Measurements from ENCODE around the gene METTL24. TPM values are rescaled to one million over a fixed set of nuclear protein-coding genes. Genes with fewer than 3 reads are reported as not detected.
A peak's percentile ranks its signal among the peaks of the same experiment; 100 is the strongest.

Gene METTL24
- total and polyA plus RNA-seq, 4 donors: 3.9 to 14.3 (median 8.5) TPM

- Histone ChIP-seq H3K4me1 (ENCODE audit: control insufficient read depth in 1 of 2, insufficient read depth in 2 of 2, low read length in 2 of 2) (peaks cover 0 to 4% of the 10 kb centered on the region in 2 donors), H3K4me3 (ENCODE audit: low read length in 2 of 2) (no peak overlapping the region), H3K27me3 (ENCODE audit: control insufficient read depth in 1 of 2, insufficient read depth in 2 of 2, low read length in 1 of 2) (no peaks in the 10 kb centered on the region), H3K9me3 (ENCODE audit: control insufficient read depth, low read length) (no peaks in the 10 kb centered on the region), H3K27ac (ENCODE audit: low read depth in 1 of 2, low read length in 2 of 2) (no peak overlapping the region), H3K36me3 (ENCODE audit: control insufficient read depth in 1 of 2, insufficient read depth in 2 of 2, low read length in 1 of 2) (peaks cover 0 to 1% of the 10 kb centered on the region in 2 donors)
- ATAC-seq (ENCODE audit: low FRiP score) (no peak), DNase-seq (no peak)
- WGBS, 2 donors: 91 to 94% methylated on average over 11 of the region's 11 CpGs
- intact Hi-C loops (cut with DNase I): no loop called here
Measured at GRCh38 chr6:110348961-110349690, 9.0 kb downstream of the METTL24 start.

- peaks cover 1% of the 10 kb centered on the region in 2 donors for H3K4me1 ChIP-seq (ENCODE audit: control insufficient read depth in 1 of 2, insufficient read depth in 2 of 2, low read length in 2 of 2)
- ATAC-seq (ENCODE audit: low FRiP score): no peak
- intact Hi-C loops (cut with DNase I): no loop called here
Measured at GRCh38 chr6:110345025-110345424, 13.1 kb downstream of the METTL24 start.

GRCh38 chr6:110342759-110343158 lies 15.4 kb downstream of the METTL24 start:
- ATAC-seq (ENCODE audit: low FRiP score): no peak
- H3K27ac ChIP-seq (ENCODE audit: low read depth in 1 of 2, low read length in 2 of 2): no peak overlapping the region
- intact Hi-C loops (cut with DNase I): no loop called here

More at GRCh38 chr6:110345025-110345424, 13.1 kb downstream of the METTL24 start:
- Histone ChIP-seq H3K27ac (ENCODE audit: low read depth in 1 of 2, low read length in 2 of 2) (no peak overlapping the region), H3K36me3 (ENCODE audit: control insufficient read depth in 1 of 2, insufficient read depth in 2 of 2, low read length in 1 of 2) (peaks cover 0 to 1% of the 10 kb centered on the region in 2 donors), H3K27me3 (ENCODE audit: control insufficient read depth in 1 of 2, insufficient read depth in 2 of 2, low read length in 1 of 2) (no peaks in the 10 kb centered on the region), H3K9me3 (ENCODE audit: control insufficient read depth, low read length) (no peaks in the 10 kb centered on the region), H3K4me3 (ENCODE audit: low read length in 2 of 2) (no peak overlapping the region)
- no peak for DNase-seq
- 95 to 96% methylated on average over 4 of the region's 4 CpGs for WGBS, 2 donors

GRCh38 chr6:110341663-110342596 lies 16.2 kb downstream of the METTL24 start:
- no peak for DNase-seq
- Histone ChIP-seq H3K4me3 (ENCODE audit: low read length in 2 of 2) (no peak overlapping the region), H3K27me3 (ENCODE audit: control insufficient read depth in 1 of 2, insufficient read depth in 2 of 2, low read length in 1 of 2) (no peaks in the 10 kb centered on the region), H3K27ac (ENCODE audit: low read depth in 1 of 2, low read length in 2 of 2) (peak overlapping the region in 1 of 2 donors; percentile 33), H3K9me3 (ENCODE audit: control insufficient read depth, low read length) (no peaks in the 10 kb centered on the region), H3K4me1 (ENCODE audit: control insufficient read depth in 1 of 2, insufficient read depth in 2 of 2, low read length in 2 of 2) (peaks cover 1 to 2% of the 10 kb centered on the region in 2 donors), H3K36me3 (ENCODE audit: control insufficient read depth in 1 of 2, insufficient read depth in 2 of 2, low read length in 1 of 2) (no peaks in the 10 kb centered on the region)
- WGBS, 2 donors: 79 to 87% methylated on average over 10 of the region's 10 CpGs
- ATAC-seq (ENCODE audit: low FRiP score): no peak
- intact Hi-C loops (cut with DNase I): no loop called here

More at GRCh38 chr6:110342759-110343158, 15.4 kb downstream of the METTL24 start:
- H3K9me3 ChIP-seq (ENCODE audit: control insufficient read depth, low read length): no peaks in the 10 kb centered on the region
- H3K36me3 ChIP-seq (ENCODE audit: control insufficient read depth in 1 of 2, insufficient read depth in 2 of 2, low read length in 1 of 2): no peaks in the 10 kb centered on the region
- DNase-seq: no peak
- H3K4me1 ChIP-seq (ENCODE audit: control insufficient read depth in 1 of 2, insufficient read depth in 2 of 2, low read length in 2 of 2): peaks cover 1 to 2% of the 10 kb centered on the region in 2 donors
- no peak overlapping the region for H3K4me3 ChIP-seq (ENCODE audit: low read length in 2 of 2)
- WGBS, 2 donors: 90 to 93% methylated on average over 3 of the region's 3 CpGs
- H3K27me3 ChIP-seq (ENCODE audit: control insufficient read depth in 1 of 2, insufficient read depth in 2 of 2, low read length in 1 of 2): no peaks in the 10 kb centered on the region

- no peak overlapping the region for H3K4me3 ChIP-seq (ENCODE audit: low read length in 2 of 2)
- DNase-seq (no peak), ATAC-seq (ENCODE audit: low FRiP score) (no peak)
- no peaks in the 10 kb centered on the region for H3K27me3 ChIP-seq (ENCODE audit: control insufficient read depth in 1 of 2, insufficient read depth in 2 of 2, low read length in 1 of 2)
- no peak overlapping the region for H3K27ac ChIP-seq (ENCODE audit: low read depth in 1 of 2, low read length in 2 of 2)
- intact Hi-C loops (cut with DNase I): no loop called here
- H3K9me3 ChIP-seq (ENCODE audit: control insufficient read depth, low read length): no peaks in the 10 kb centered on the region
- H3K4me1 ChIP-seq (ENCODE audit: control insufficient read depth in 1 of 2, insufficient read depth in 2 of 2, low read length in 2 of 2): peaks cover 1 to 2% of the 10 kb centered on the region in 2 donors
- H3K36me3 ChIP-seq (ENCODE audit: control insufficient read depth in 1 of 2, insufficient read depth in 2 of 2, low read length in 1 of 2): no peaks in the 10 kb centered on the region
Measured at GRCh38 chr6:110341067-110341466, 17.1 kb downstream of the METTL24 start.

- H3K4me1 ChIP-seq (ENCODE audit: control insufficient read depth in 1 of 2, insufficient read depth in 2 of 2, low read length in 2 of 2): peaks cover 1 to 2% of the 10 kb centered on the region in 2 donors
- H3K36me3 ChIP-seq (ENCODE audit: control insufficient read depth in 1 of 2, insufficient read depth in 2 of 2, low read length in 1 of 2): no peaks in the 10 kb centered on the region
- H3K27me3 ChIP-seq (ENCODE audit: control insufficient read depth in 1 of 2, insufficient read depth in 2 of 2, low read length in 1 of 2): no peaks in the 10 kb centered on the region
- intact Hi-C loops (cut with DNase I): no loop called here
- DNase-seq: no peak
- no peaks in the 10 kb centered on the region for H3K9me3 ChIP-seq (ENCODE audit: control insufficient read depth, low read length)
- peak; percentile 54 for ATAC-seq (ENCODE audit: low FRiP score)
- WGBS, 2 donors: 21 to 25% methylated on average over 7 of the region's 7 CpGs
- no peak overlapping the region for H3K4me3 ChIP-seq (ENCODE audit: low read length in 2 of 2)
- peak overlapping the region; percentile 51 to 53 for H3K27ac ChIP-seq (ENCODE audit: low read depth in 1 of 2, low read length in 2 of 2)
Measured at GRCh38 chr6:110340392-110340965, 17.7 kb downstream of the METTL24 start.

- WGBS, 2 donors: 82 to 83% methylated on average over 3 of the region's 3 CpGs
- intact Hi-C loops (cut with DNase I): no loop called here
- DNase-seq: no peak
- no peak for ATAC-seq (ENCODE audit: low FRiP score)
- H3K9me3 ChIP-seq (ENCODE audit: control insufficient read depth, low read length): no peaks in the 10 kb centered on the region
- no peak overlapping the region for H3K4me3 ChIP-seq (ENCODE audit: low read length in 2 of 2)
- no peaks in the 10 kb centered on the region for H3K36me3 ChIP-seq (ENCODE audit: control insufficient read depth in 1 of 2, insufficient read depth in 2 of 2, low read length in 1 of 2)
- H3K4me1 ChIP-seq (ENCODE audit: control insufficient read depth in 1 of 2, insufficient read depth in 2 of 2, low read length in 2 of 2): peaks cover 1 to 2% of the 10 kb centered on the region in 2 donors
- no peaks in the 10 kb centered on the region for H3K27me3 ChIP-seq (ENCODE audit: control insufficient read depth in 1 of 2, insufficient read depth in 2 of 2, low read length in 1 of 2)
- H3K27ac ChIP-seq (ENCODE audit: low read depth in 1 of 2, low read length in 2 of 2): no peak overlapping the region
Measured at GRCh38 chr6:110338820-110339470, 19.2 kb downstream of the METTL24 start.

GRCh38 chr6:110337486-110337885 lies 20.7 kb downstream of the METTL24 start:
- no peaks in the 10 kb centered on the region for H3K36me3 ChIP-seq (ENCODE audit: control insufficient read depth in 1 of 2, insufficient read depth in 2 of 2, low read length in 1 of 2)
- no peaks in the 10 kb centered on the region for H3K9me3 ChIP-seq (ENCODE audit: control insufficient read depth, low read length)
- intact Hi-C loops (cut with DNase I): no loop called here
- H3K4me1 ChIP-seq (ENCODE audit: control insufficient read depth in 1 of 2, insufficient read depth in 2 of 2, low read length in 2 of 2): peaks cover 0 to 2% of the 10 kb centered on the region in 2 donors
- DNase-seq: no peak
- no peak for ATAC-seq (ENCODE audit: low FRiP score)
- no peak overlapping the region for H3K4me3 ChIP-seq (ENCODE audit: low read length in 2 of 2)
- no peak overlapping the region for H3K27ac ChIP-seq (ENCODE audit: low read depth in 1 of 2, low read length in 2 of 2)
- 76 to 85% methylated on average over 1 of the region's 1 CpG for WGBS, 2 donors
- no peaks in the 10 kb centered on the region for H3K27me3 ChIP-seq (ENCODE audit: control insufficient read depth in 1 of 2, insufficient read depth in 2 of 2, low read length in 1 of 2)
